Ishikawa (cell line): ENCODE results near the gene GRK5.

ENCODE experiments used
- CEBPB ChIP-seq: IDR thresholded peaks from 2 replicates; pipeline ENCODE4 v1.6.1; 2012
- CREB1 ChIP-seq: IDR thresholded peaks from 2 replicates; pipeline ENCODE4 v1.6.1; 2012; ENCODE audit warnings: low read depth
- EGR1 ChIP-seq: IDR thresholded peaks from 2 replicates; pipeline ENCODE4 v1.6.1; 2012
- EP300 ChIP-seq: IDR thresholded peaks from 2 replicates; pipeline ENCODE4 v1.6.1; 2012; ENCODE audit warnings: borderline replicate concordance
- FOXM1 ChIP-seq: IDR thresholded peaks from 2 replicates; pipeline ENCODE4 v1.6.1; 2012; ENCODE audit warnings: low read depth, borderline replicate concordance
- NFIC ChIP-seq: IDR thresholded peaks from 2 replicates; pipeline ENCODE4 v1.6.1; 2012
- RAD21 ChIP-seq: IDR thresholded peaks from 2 replicates; pipeline ENCODE4 v1.6.1; 2012; ENCODE audit warnings: low read depth
- TAF1 ChIP-seq: IDR thresholded peaks from 2 replicates; pipeline ENCODE4 v1.6.1; 2012; ENCODE audit warnings: low read depth, mild to moderate bottlenecking
- TCF12 ChIP-seq: IDR thresholded peaks from 2 replicates; pipeline ENCODE4 v1.6.1; 2012; ENCODE audit warnings: low read depth
- TEAD4 ChIP-seq: IDR thresholded peaks from 2 replicates; pipeline ENCODE4 v1.6.1; 2012
- YY1 ChIP-seq: IDR thresholded peaks from 2 replicates; pipeline ENCODE4 v1.6.1; 2012; ENCODE audit warnings: low read depth
- TF ChIP-seq, protein P1 (sequence below): IDR thresholded peaks from 2 replicates; pipeline ENCODE4 v1.6.1; 2012
- TF ChIP-seq, protein P2 (sequence below): IDR thresholded peaks from 2 replicates; pipeline ENCODE4 v1.6.1; 2012; ENCODE audit warnings: low read depth, mild to moderate bottlenecking

DNA sequence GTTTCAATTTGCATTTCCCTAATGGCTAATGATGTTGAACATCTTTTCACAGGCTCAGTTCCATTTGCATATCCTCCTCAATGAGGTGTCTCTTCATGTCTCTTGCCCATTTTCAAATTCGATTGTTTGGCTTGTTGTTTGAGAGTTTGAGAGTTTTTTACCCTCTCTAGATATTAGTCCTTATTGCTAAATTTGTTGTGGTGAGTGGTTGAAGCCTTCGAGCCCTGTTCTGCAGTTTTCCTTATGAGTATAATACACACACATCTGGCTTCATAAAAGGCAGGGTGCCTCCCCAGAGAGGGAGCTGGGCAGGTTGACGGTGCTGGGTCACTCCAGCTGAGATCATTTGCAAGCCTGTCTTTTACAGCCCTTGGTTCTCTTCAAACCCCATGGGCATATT, 270.1 kb downstream of the GRK5 start:
- TF ChIP-seq, protein P1, sequence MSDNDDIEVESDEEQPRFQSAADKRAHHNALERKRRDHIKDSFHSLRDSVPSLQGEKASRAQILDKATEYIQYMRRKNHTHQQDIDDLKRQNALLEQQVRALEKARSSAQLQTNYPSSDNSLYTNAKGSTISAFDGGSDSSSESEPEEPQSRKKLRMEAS: no peak
- TF ChIP-seq EGR1 (no peak), CEBPB (no peak), EP300 (no peak), YY1 (no peak), CREB1 (no peak), TAF1 (no peak), RAD21 (no peak), TEAD4 (no peak), NFIC (no peak), TCF12 (no peak), FOXM1 (no peak)
- TF ChIP-seq, protein P2, sequence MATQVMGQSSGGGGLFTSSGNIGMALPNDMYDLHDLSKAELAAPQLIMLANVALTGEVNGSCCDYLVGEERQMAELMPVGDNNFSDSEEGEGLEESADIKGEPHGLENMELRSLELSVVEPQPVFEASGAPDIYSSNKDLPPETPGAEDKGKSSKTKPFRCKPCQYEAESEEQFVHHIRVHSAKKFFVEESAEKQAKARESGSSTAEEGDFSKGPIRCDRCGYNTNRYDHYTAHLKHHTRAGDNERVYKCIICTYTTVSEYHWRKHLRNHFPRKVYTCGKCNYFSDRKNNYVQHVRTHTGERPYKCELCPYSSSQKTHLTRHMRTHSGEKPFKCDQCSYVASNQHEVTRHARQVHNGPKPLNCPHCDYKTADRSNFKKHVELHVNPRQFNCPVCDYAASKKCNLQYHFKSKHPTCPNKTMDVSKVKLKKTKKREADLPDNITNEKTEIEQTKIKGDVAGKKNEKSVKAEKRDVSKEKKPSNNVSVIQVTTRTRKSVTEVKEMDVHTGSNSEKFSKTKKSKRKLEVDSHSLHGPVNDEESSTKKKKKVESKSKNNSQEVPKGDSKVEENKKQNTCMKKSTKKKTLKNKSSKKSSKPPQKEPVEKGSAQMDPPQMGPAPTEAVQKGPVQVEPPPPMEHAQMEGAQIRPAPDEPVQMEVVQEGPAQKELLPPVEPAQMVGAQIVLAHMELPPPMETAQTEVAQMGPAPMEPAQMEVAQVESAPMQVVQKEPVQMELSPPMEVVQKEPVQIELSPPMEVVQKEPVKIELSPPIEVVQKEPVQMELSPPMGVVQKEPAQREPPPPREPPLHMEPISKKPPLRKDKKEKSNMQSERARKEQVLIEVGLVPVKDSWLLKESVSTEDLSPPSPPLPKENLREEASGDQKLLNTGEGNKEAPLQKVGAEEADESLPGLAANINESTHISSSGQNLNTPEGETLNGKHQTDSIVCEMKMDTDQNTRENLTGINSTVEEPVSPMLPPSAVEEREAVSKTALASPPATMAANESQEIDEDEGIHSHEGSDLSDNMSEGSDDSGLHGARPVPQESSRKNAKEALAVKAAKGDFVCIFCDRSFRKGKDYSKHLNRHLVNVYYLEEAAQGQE: no peak
